GM12878 (cell line): Measurements from ENCODE around the gene TMEM120B. TPM values are rescaled to one million over a fixed set of nuclear protein-coding genes. Genes with fewer than 3 reads are reported as not detected.

ENCODE experiments used
- IKZF2 ChIP-seq, 2 experiments: fragments of 450-650 bp; IDR thresholded peaks; 2 replicates each; pipeline ENCODE4 v1.6.1; 2017; ENCODE audit warnings: mild to moderate bottlenecking in 2 of 2, moderate library complexity in 2 of 2
- JUNB ChIP-seq: IDR thresholded peaks from 2 replicates; pipeline ENCODE4 v1.6.1; 2016; ENCODE audit warnings: antibody characterized with exemption, mild to moderate bottlenecking
- polyA plus RNA-seq, 11 experiments: library from polyadenylated mRNA; depleted of rRNA in 4 of 11; unstranded in 6 of 11; stranded (reverse) in 5 of 11; fragments of >200 nt; fragmentation: Nextera tagmentation in 4 of 11; fragmentation: Illumina TruSeq in 1 of 11; extraction: Ambion mirVana in 4 of 11; extraction: Trizol in 1 of 11; gene quantifications; 1 replicate in 1 of 11; 2 replicates in 10 of 11; pipeline versions ENCODE4 v1.2.1 to v1.2.3, GENCODE V29; 2011 to 2016; ENCODE audit warnings: inconsistent platforms in 2 of 11, missing spikeins in 2 of 11, low read depth in 1 of 11
- total RNA-seq, 4 experiments: library from RNA; depleted of rRNA in 3 of 4; stranded (reverse); fragments of >200 nt in 3 of 4; fragmentation: Illumina TruSeq in 1 of 4; extraction: Trizol in 1 of 4; gene quantifications; 2 replicates each; pipeline versions ENCODE4 v1.2.1 to v1.2.3, GENCODE V29; 2013 to 2021
- TF ChIP-seq, protein P1 (sequence below): fragments of 450-650 bp; IDR thresholded peaks from 2 replicates; pipeline ENCODE4 v1.6.1; 2017; ENCODE audit warnings: mild to moderate bottlenecking, moderate library complexity
- TF ChIP-seq, protein P2 (sequence below): fragments of 450-650 bp; IDR thresholded peaks from 2 replicates; pipeline ENCODE4 v1.6.1; 2016; ENCODE audit warnings: mild to moderate bottlenecking
- TF ChIP-seq, protein P3 (sequence below): fragments of 450-650 bp; IDR thresholded peaks from 2 replicates; pipeline ENCODE4 v1.6.1; 2017; ENCODE audit warnings: low read depth, mild to moderate bottlenecking, moderate library complexity

TMEM120B gene
- total and polyA plus RNA-seq, 10 of the 15 experiments (the other 5 are each of a cell fraction or from before 2014, with no cell fraction given): 4.0 to 26.2 (median 9.2) TPM

DNA sequence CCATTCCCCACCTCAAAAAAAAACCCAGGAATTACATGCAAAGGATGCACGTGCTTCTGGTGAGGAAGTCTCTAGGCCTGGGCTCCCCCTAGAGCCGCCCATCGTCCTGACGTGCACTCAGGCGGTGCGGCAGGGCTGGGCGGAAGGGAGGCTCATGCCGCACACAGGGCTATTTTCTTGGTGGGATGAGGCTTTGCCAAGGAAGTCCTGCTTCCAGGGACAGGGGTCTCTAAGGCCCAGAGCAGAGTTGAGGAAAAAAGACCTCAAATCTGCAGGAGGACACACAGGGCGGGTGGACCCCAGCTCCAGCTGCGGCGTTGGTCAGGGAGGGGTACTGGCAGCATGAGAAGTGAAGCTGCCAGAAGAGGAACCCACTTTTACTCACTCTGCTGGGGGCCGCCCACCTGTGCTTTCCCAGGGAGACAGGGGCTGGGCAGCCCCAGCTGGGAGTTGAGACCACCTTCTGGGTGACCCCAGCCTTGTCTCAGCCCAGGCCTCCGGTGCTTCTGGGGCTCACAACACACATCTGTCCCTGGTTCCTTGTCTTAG lies 76.8 kb downstream of the TMEM120B start (continued):
- TF ChIP-seq, protein P1, sequence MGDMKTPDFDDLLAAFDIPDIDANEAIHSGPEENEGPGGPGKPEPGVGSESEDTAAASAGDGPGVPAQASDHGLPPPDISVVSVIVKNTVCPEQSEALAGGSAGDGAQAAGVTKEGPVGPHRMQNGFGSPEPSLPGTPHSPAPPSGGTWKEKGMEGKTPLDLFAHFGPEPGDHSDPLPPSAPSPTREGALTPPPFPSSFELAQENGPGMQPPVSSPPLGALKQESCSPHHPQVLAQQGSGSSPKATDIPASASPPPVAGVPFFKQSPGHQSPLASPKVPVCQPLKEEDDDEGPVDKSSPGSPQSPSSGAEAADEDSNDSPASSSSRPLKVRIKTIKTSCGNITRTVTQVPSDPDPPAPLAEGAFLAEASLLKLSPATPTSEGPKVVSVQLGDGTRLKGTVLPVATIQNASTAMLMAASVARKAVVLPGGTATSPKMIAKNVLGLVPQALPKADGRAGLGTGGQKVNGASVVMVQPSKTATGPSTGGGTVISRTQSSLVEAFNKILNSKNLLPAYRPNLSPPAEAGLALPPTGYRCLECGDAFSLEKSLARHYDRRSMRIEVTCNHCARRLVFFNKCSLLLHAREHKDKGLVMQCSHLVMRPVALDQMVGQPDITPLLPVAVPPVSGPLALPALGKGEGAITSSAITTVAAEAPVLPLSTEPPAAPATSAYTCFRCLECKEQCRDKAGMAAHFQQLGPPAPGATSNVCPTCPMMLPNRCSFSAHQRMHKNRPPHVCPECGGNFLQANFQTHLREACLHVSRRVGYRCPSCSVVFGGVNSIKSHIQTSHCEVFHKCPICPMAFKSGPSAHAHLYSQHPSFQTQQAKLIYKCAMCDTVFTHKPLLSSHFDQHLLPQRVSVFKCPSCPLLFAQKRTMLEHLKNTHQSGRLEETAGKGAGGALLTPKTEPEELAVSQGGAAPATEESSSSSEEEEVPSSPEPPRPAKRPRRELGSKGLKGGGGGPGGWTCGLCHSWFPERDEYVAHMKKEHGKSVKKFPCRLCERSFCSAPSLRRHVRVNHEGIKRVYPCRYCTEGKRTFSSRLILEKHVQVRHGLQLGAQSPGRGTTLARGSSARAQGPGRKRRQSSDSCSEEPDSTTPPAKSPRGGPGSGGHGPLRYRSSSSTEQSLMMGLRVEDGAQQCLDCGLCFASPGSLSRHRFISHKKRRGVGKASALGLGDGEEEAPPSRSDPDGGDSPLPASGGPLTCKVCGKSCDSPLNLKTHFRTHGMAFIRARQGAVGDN: peak; percentile 15; the same call in 1 of the 2 replicates
- TF ChIP-seq, protein P2, sequence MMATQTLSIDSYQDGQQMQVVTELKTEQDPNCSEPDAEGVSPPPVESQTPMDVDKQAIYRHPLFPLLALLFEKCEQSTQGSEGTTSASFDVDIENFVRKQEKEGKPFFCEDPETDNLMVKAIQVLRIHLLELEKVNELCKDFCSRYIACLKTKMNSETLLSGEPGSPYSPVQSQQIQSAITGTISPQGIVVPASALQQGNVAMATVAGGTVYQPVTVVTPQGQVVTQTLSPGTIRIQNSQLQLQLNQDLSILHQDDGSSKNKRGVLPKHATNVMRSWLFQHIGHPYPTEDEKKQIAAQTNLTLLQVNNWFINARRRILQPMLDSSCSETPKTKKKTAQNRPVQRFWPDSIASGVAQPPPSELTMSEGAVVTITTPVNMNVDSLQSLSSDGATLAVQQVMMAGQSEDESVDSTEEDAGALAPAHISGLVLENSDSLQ: peak; percentile 35; the same call in 1 of the 2 replicates
- TF ChIP-seq JUNB: no peak
- TF ChIP-seq, protein P3, sequence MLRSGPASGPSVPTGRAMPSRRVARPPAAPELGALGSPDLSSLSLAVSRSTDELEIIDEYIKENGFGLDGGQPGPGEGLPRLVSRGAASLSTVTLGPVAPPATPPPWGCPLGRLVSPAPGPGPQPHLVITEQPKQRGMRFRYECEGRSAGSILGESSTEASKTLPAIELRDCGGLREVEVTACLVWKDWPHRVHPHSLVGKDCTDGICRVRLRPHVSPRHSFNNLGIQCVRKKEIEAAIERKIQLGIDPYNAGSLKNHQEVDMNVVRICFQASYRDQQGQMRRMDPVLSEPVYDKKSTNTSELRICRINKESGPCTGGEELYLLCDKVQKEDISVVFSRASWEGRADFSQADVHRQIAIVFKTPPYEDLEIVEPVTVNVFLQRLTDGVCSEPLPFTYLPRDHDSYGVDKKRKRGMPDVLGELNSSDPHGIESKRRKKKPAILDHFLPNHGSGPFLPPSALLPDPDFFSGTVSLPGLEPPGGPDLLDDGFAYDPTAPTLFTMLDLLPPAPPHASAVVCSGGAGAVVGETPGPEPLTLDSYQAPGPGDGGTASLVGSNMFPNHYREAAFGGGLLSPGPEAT: peak; percentile 35; the same call in 1 of the 2 replicates
- peak in 1 of 2 experiments; percentile 4; a peak in 1 of 4 replicates for TF ChIP-seq IKZF2 (IDR thresholded peaks at IDR 0.05)
